H1 (cell line): Measurements from ENCODE around the gene REC8. TPM values are rescaled to one million over a fixed set of nuclear protein-coding genes. Genes with fewer than 3 reads are reported as not detected.

ENCODE experiments used
- CTCF ChIA-PET: fragments of 300-600 bp; sonication (Branson Sonifier 250); formaldehyde crosslinking; loops from one replicate; lab custom pipeline; 2021; ENCODE audit not compliant: partially characterized antibody; lab: Charles Lee
- POLR2A ChIA-PET: fragments of 300-600 bp; sonication (Branson Sonifier 250); formaldehyde crosslinking; loops from one replicate; lab custom pipeline; 2021; ENCODE audit warnings: inconsistent platforms; ENCODE audit not compliant: partially characterized antibody; lab: Charles Lee
- DNase-seq, 2 experiments: peaks; one replicate each; pipeline versions ENCODE4 v3.0.0 to v3.0.0-alpha.2; 2010 to 2022; ENCODE audit warnings: low spot score in 2 of 2, low read depth in 1 of 2, mixed read lengths in 1 of 2
- FAIRE-seq: peaks from 2 replicates; lab custom pipeline; 2011; peaks lifted over from hg19 to GRCh38; lab: Jason Lieb, UNC
- H2AFZ ChIP-seq: 2 replicates; pipeline ENCODE4 v1.8.1; 2012; ENCODE audit warnings: low read length, inconsistent platforms
- H2AK5ac ChIP-seq: 2 replicates; pipeline ENCODE4 v1.6.1; 2013; ENCODE audit warnings: low read depth, low read length
- H2BK120ac ChIP-seq: replicated peaks from 2 replicates; pipeline ENCODE3; 2013; ENCODE audit warnings: low read depth, low read length, inconsistent platforms
- H2BK12ac ChIP-seq: 2 replicates; pipeline ENCODE4 v1.6.1; 2013; ENCODE audit warnings: low read depth, low read length
- H2BK15ac ChIP-seq: 2 replicates; pipeline ENCODE4 v1.6.1; 2013; ENCODE audit warnings: low read length
- H2BK20ac ChIP-seq: 2 replicates; pipeline ENCODE4 v1.6.1; 2013; ENCODE audit warnings: low read length
- H2BK5ac ChIP-seq: 2 replicates; pipeline ENCODE4 v1.6.1; 2013; ENCODE audit warnings: low read depth, low read length
- H3K14ac ChIP-seq: 2 replicates; pipeline ENCODE4 v1.6.1; 2013; ENCODE audit warnings: inconsistent platforms; ENCODE audit not compliant: insufficient read length
- H3K18ac ChIP-seq: 2 replicates; pipeline ENCODE4 v1.6.1; 2013; ENCODE audit warnings: low read length; ENCODE audit errors: extremely low read depth
- H3K23ac ChIP-seq: 2 replicates; pipeline ENCODE4 v1.6.1; 2013; ENCODE audit warnings: inconsistent platforms; ENCODE audit not compliant: insufficient read length
- H3K23me2 ChIP-seq: 2 replicates; pipeline ENCODE4 v1.6.1; 2013; ENCODE audit warnings: low read depth, low read length
- H3K27ac ChIP-seq: 2 replicates; pipeline ENCODE4 v1.6.1; 2011; ENCODE audit warnings: low read depth, low read length, inconsistent platforms
- H3K27me3 ChIP-seq, 4 experiments: replicated peaks in 1 of 4; 1 replicate in 1 of 4; 2 replicates in 3 of 4; pipeline versions ENCODE4 v1.6.1 to v1.8.1; 2011 to 2013; ENCODE audit warnings: low read length in 3 of 4, mild to moderate bottlenecking in 3 of 4, inconsistent platforms in 2 of 4, mixed read lengths in 2 of 4, moderate library complexity in 1 of 4; ENCODE audit not compliant: control insufficient read depth in 3 of 4, insufficient read depth in 3 of 4; ENCODE audit errors: extremely low read depth in 1 of 4
- H3K36me3 ChIP-seq, 4 experiments: 2 replicates each; pipeline versions ENCODE4 v1.6.1 to v1.8.1; 2011 to 2013; ENCODE audit warnings: mild to moderate bottlenecking in 4 of 4, low read length in 3 of 4, moderate library complexity in 2 of 4, control low read depth in 1 of 4, inconsistent platforms in 1 of 4; ENCODE audit not compliant: insufficient read depth in 4 of 4, control insufficient read depth in 2 of 4
- H3K4ac ChIP-seq: replicated peaks from 2 replicates; pipeline ENCODE3; 2013; ENCODE audit warnings: low read length, low read depth, mixed read lengths, inconsistent platforms; ENCODE audit not compliant: insufficient read length
- H3K4me1 ChIP-seq, 4 experiments: replicated peaks in 1 of 4; 1 replicate in 1 of 4; 2 replicates in 3 of 4; pipeline versions ENCODE4 v1.6.1 to v1.8.1; 2011 to 2013; ENCODE audit warnings: low read length in 3 of 4, inconsistent platforms in 2 of 4, mixed read lengths in 1 of 4; ENCODE audit not compliant: insufficient read depth in 4 of 4, control insufficient read depth in 3 of 4
- H3K4me2 ChIP-seq, 2 experiments: 2 replicates each; pipeline versions ENCODE4 v1.6.1 to v1.8.1; 2011 to 2013; ENCODE audit warnings: low read depth in 2 of 2, low read length in 2 of 2, control low read depth in 1 of 2, inconsistent platforms in 1 of 2, mild to moderate bottlenecking in 1 of 2; ENCODE audit not compliant: insufficient read depth in 1 of 2
- H3K4me3 ChIP-seq, 4 experiments: fragments of 200-600, 300-600 bp in 1 of 4; sonication (generic), shearing (Covaris generic), sonication (Bioruptor Twin) in 1 of 4; 2 replicates each; pipeline versions ENCODE4 v1.5.1 to v1.8.1; 2011 to 2016; ENCODE audit warnings: low read length in 4 of 4, low read depth in 3 of 4, control low read depth in 2 of 4, inconsistent platforms in 2 of 4, mild to moderate bottlenecking in 2 of 4, mixed read lengths in 1 of 4, moderate library complexity in 1 of 4; ENCODE audit not compliant: insufficient read depth in 2 of 4; ENCODE audit errors: extremely low read depth in 1 of 4
- H3K56ac ChIP-seq: replicated peaks from 2 replicates; pipeline ENCODE3; 2013; ENCODE audit warnings: low read depth, mild to moderate bottlenecking, mixed read lengths, low read length, inconsistent platforms; ENCODE audit not compliant: insufficient read length
- H3K79me1 ChIP-seq: 2 replicates; pipeline ENCODE4 v1.6.1; 2013; ENCODE audit warnings: low read depth, low read length, control low read depth
- H3K79me2 ChIP-seq, 2 experiments: 2 replicates each; pipeline versions ENCODE4 v1.6.1 to v1.8.1; 2012 to 2013; ENCODE audit warnings: low read length in 2 of 2, mild to moderate bottlenecking in 2 of 2, inconsistent platforms in 1 of 2; ENCODE audit not compliant: insufficient read depth in 2 of 2, control insufficient read depth in 1 of 2
- H3K9ac ChIP-seq, 4 experiments: replicated peaks in 1 of 4; 1 replicate in 1 of 4; 2 replicates in 3 of 4; pipeline versions ENCODE4 v1.6.1 to v1.8.1; 2011 to 2013; ENCODE audit warnings: low read depth in 3 of 4, low read length in 3 of 4, control low read depth in 2 of 4, mild to moderate bottlenecking in 2 of 4, moderate library complexity in 2 of 4, inconsistent platforms in 1 of 4; ENCODE audit errors: extremely low read depth in 1 of 4
- H3K9me3 ChIP-seq, 2 experiments: 2 replicates each; pipeline versions ENCODE4 v1.6.1 to v1.8.1; 2012 to 2013; ENCODE audit warnings: mild to moderate bottlenecking in 2 of 2, moderate library complexity in 2 of 2, control low read depth in 1 of 2, inconsistent platforms in 1 of 2, low read depth in 1 of 2, low read length in 1 of 2, mixed read lengths in 1 of 2; ENCODE audit not compliant: insufficient read depth in 2 of 2
- H4K20me1 ChIP-seq, 2 experiments: replicated peaks in 1 of 2; 2 replicates each; pipeline versions ENCODE3 to v1.8.1; 2011 to 2013; ENCODE audit warnings: inconsistent platforms in 2 of 2, low read length in 2 of 2, mild to moderate bottlenecking in 1 of 2; ENCODE audit not compliant: insufficient read depth in 2 of 2, control insufficient read depth in 1 of 2
- H4K5ac ChIP-seq: 2 replicates; pipeline ENCODE4 v1.6.1; 2013; ENCODE audit warnings: low read length, low read depth, mixed read lengths, inconsistent platforms; ENCODE audit not compliant: insufficient read length
- H4K8ac ChIP-seq: 2 replicates; pipeline ENCODE4 v1.8.0; 2013; ENCODE audit warnings: mild to moderate bottlenecking, moderate library complexity, low read length, inconsistent platforms; ENCODE audit not compliant: insufficient read depth; ENCODE audit errors: extremely low read depth
- H4K91ac ChIP-seq: replicated peaks from 2 replicates; pipeline ENCODE3; 2013; ENCODE audit warnings: low read length, mixed read lengths, inconsistent platforms; ENCODE audit not compliant: insufficient read length
- RFX5 ChIP-seq: IDR thresholded peaks from 2 replicates; pipeline ENCODE4 v1.6.1; 2011; ENCODE audit warnings: low read depth, low read length, improper control_type of control experiment, borderline replicate concordance
- SP4 ChIP-seq: IDR thresholded peaks from 2 replicates; pipeline ENCODE4 v1.6.1; 2012; ENCODE audit warnings: low read length, inconsistent platforms
- WGBS, 2 experiments: shearing (Covaris generic) in 1 of 2; methylation state at CpG; one replicate each; pipeline versions ENCODE4 v1.1.6 to v1.1.7; 2013 to 2015; ENCODE audit warnings: low lambda C conversion rate in 2 of 2, mixed read lengths in 2 of 2, inconsistent platforms in 1 of 2, low coverage in 1 of 2, missing lambda C conversion rate in 1 of 2; ENCODE audit not compliant: insufficient replicate concordance in 2 of 2, insufficient coverage in 1 of 2, insufficient read length in 1 of 2; ENCODE audit errors: extremely low coverage in 1 of 2, missing lambda C conversion rate in 1 of 2; 5-methylcytosine and 5-hydroxymethylcytosine counted together
- polyA plus RNA-seq, 7 experiments: library from polyadenylated mRNA; depleted of rRNA in 3 of 7; stranded (reverse) in 5 of 7; unstranded in 2 of 7; fragments of >200 nt in 5 of 7; fragments of 200-250 nt in 2 of 7; gene quantifications; 1 replicate in 5 of 7; 2 replicates in 1 of 7; 4 replicates in 1 of 7; pipeline versions ENCODE4 v1.2.1 to v1.2.3, GENCODE V29; 2011 to 2013; ENCODE audit warnings: missing spikeins in 2 of 7, mixed read lengths in 2 of 7
- total RNA-seq: library from RNA; stranded (reverse); fragmentation: NEBNext Ultra II Directional; extraction: Animal tissue kit (Norgen Biotek cat#: 25700); gene quantifications from 2 replicates; pipeline ENCODE4 v1.2.1, GENCODE V29; 2021

Gene REC8
- total and polyA plus RNA-seq, 2 of the 8 experiments (the other 6 are each of a cell fraction or from before 2014, with no cell fraction given), result 9.8 to 28.5 TPM

DNA sequence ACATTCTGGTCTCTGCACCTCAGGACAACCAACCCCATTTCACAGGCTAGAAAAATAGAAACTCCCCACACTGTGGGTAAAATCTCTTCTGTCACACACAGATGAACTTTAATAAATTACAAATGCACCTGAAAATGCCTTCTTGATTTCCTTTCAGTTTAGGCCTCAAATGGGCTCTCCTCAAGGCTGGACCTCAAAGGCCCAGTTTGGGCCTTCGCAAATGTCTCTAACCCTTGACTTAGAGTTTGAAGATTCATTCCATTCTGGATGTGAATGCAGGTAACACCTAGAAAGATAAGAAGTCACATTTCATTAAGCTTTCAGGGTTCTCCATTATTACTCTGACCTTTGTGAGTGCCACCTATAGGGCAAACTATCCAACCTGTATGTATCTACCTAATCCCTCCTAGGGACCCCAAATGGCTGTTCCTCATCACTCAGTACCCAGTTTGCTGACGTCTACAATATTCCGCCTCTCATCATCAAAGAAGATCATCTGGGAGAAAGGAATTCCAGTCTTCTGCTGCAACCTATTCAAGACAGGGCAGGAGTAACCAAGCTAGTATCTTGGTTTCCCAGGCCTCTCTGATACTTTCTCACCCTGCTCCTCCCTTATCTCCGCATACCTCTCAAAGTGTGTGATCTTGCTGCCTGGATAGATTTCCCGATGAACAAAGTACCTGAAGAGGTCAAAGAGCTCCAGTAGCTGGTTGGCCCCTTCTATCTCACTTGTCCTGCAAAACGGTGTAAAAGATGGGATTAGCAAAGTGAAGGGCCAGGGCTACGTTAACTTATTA, 42.2 kb downstream of the REC8 start:
- Histone ChIP-seq H4K91ac (no peak overlapping the region), H3K9me3 (no peaks in the 10 kb centered on the region), H3K27me3 (no peaks in the 10 kb centered on the region), H3K56ac (no peak overlapping the region), H3K14ac (no peak overlapping the region), H2BK15ac (no peak overlapping the region; the same call in 1 of the 2 replicates), H3K36me3 (peaks cover 11 to 25% (median 20%) of the 10 kb centered on the region in 4 experiments; a peak in 7 of 8 replicates), H3K4me2 (peak overlapping the region; percentile 80 to 90), H4K8ac (no peak overlapping the region), H4K20me1 (no peaks in the 10 kb centered on the region), H3K9ac (peak overlapping the region in 3 of 4 experiments; percentile 35 to 96 (median 69); a peak in 6 of 7 replicates), H3K79me1 (no peaks in the 10 kb centered on the region), H3K18ac (no peak overlapping the region), H3K4me3 (peak overlapping the region; percentile 68 to 97 (median 92); a peak in 6 of 8 replicates), H2BK12ac (no peak overlapping the region), H3K23me2 (peaks cover 8% of the 10 kb centered on the region), H2AK5ac (0 out of 2 replicates have a peak overlapping the region, but pooled peaks have one; percentile 5), H3K79me2 (peaks cover 0 to 3% of the 10 kb centered on the region in 2 experiments; a peak in 1 of 4 replicates), H3K27ac (peak overlapping the region; percentile 76), H2BK20ac (no peak overlapping the region), H3K23ac (no peak overlapping the region), H2BK120ac (no peak overlapping the region), H4K5ac (no peak overlapping the region), H2AFZ (no peak overlapping the region), H2BK5ac (peak overlapping the region; percentile 41; the same call in 1 of the 2 replicates), H3K4me1 (peaks cover 0 to 5% (median 2%) of the 10 kb centered on the region in 4 experiments; a peak in 1 of 7 replicates), H3K4ac (peak overlapping the region; percentile 11)
- POLR2A ChIA-PET, result interaction anchor here (0.9 to 11.1 kb wide), 31 partner anchors 8 to 216 kb away, joined by 3 to 119 read pairs (median 5); partner anchors contain the start of genes DHRS1, EMC9, GMPR2 and IPO4
- FAIRE-seq (no peak), DNase-seq (no peak)
- CTCF ChIA-PET, result interaction anchor here (1.0 to 2.1 kb wide), 11 partner anchors 10 to 118 kb away, joined by 3 to 9 read pairs (median 4); partner anchors contain the start of genes IRF9 and PSME2
- 94% methylated on average over 7 of the region's 7 CpGs; no CpG with 5 or more reads in 1 of the 2 experiments for WGBS, 2 experiments
- TF ChIP-seq SP4, result 0 out of 2 replicates have a peak, but pooled peaks have one; percentile 25
- TF ChIP-seq RFX5, result no peak
